BLaER1 (cell line): Measurements from ENCODE around the gene TNFRSF4.
A peak's percentile ranks its signal among the peaks of the same experiment; 100 is the strongest.
"Not testable (repeated sequence)": the region's sequence is repeated elsewhere in the genome, so short reads cannot be mapped to it uniquely, and the experiment has no call there.

Experiments used
- H3K27ac ChIP-seq: shearing (Covaris generic); formaldehyde crosslinking; 2 replicates; pipeline ENCODE4 v1.8.1; 2022
- H3K27me3 ChIP-seq: shearing (Covaris generic); formaldehyde crosslinking; 2 replicates; pipeline ENCODE4 v1.8.1; 2022
- H3K36me3 ChIP-seq: shearing (Covaris generic); formaldehyde crosslinking; 2 replicates; pipeline ENCODE4 v1.8.1; 2022
- H3K4me1 ChIP-seq: shearing (Covaris generic); formaldehyde crosslinking; 2 replicates; pipeline ENCODE4 v1.8.1; 2022
- H3K4me2 ChIP-seq: shearing (Covaris generic); formaldehyde crosslinking; 2 replicates; pipeline ENCODE4 v1.8.1; 2022
- H3K4me3 ChIP-seq: shearing (Covaris generic); formaldehyde crosslinking; 2 replicates; pipeline ENCODE4 v1.8.1; 2022
- H3K9ac ChIP-seq: shearing (Covaris generic); formaldehyde crosslinking; 2 replicates; pipeline ENCODE4 v1.8.1; 2022
- H3K9me3 ChIP-seq: shearing (Covaris generic); formaldehyde crosslinking; 2 replicates; pipeline ENCODE4 v1.8.1; 2022
- H4K20me1 ChIP-seq: shearing (Covaris generic); formaldehyde crosslinking; 2 replicates; pipeline ENCODE4 v1.8.1; 2022
- Cebpa-rat ChIP-seq: shearing (Covaris generic); IDR thresholded peaks from 2 replicates; pipeline ENCODE4 v1.8.1; 2022

TNFRSF4 gene

GRCh38 chr1:1197551-1198422 lies 16.2 kb downstream of the TNFRSF4 start:
- Histone ChIP-seq H3K4me1 (peaks cover 26% of the 10 kb centered on the region), H3K36me3 (no peaks in the 10 kb centered on the region), H3K4me2 (peak overlapping the region; percentile 14; the same call in 1 of the 2 replicates), H3K4me3 (no peak overlapping the region), H3K27me3 (peaks cover 13% of the 10 kb centered on the region; the same call in 1 of the 2 replicates), H3K9ac (no peak overlapping the region), H3K9me3 (peaks cover 26% of the 10 kb centered on the region), H3K27ac (no peak overlapping the region), H4K20me1 (no peaks in the 10 kb centered on the region)
- TF ChIP-seq Cebpa-rat: no peak

GRCh38 chr1:1197188-1197500 lies 16.8 kb downstream of the TNFRSF4 start:
- peaks cover 32% of the 10 kb centered on the region for H3K9me3 ChIP-seq

GRCh38 chr1:1196431-1197187 lies 17.3 kb downstream of the TNFRSF4 start:
- no peak overlapping the region for H3K9ac ChIP-seq
- H3K4me3 ChIP-seq: no peak overlapping the region
- H3K27ac ChIP-seq: no peak overlapping the region
- no peak for TF ChIP-seq Cebpa-rat
- peaks cover 37% of the 10 kb centered on the region for H3K9me3 ChIP-seq
- H3K4me2 ChIP-seq: no peak overlapping the region
- peaks cover 26% of the 10 kb centered on the region for H3K4me1 ChIP-seq
- no peaks in the 10 kb centered on the region for H4K20me1 ChIP-seq
- H3K27me3 ChIP-seq: peaks cover 13% of the 10 kb centered on the region; the same call in 1 of the 2 replicates
- no peaks in the 10 kb centered on the region for H3K36me3 ChIP-seq

More at GRCh38 chr1:1197188-1197500, 16.8 kb downstream of the TNFRSF4 start:
- Histone ChIP-seq H3K9ac (no peak overlapping the region), H3K27ac (no peak overlapping the region), H3K4me1 (peaks cover 26% of the 10 kb centered on the region), H3K27me3 (peaks cover 13% of the 10 kb centered on the region; the same call in 1 of the 2 replicates), H4K20me1 (no peaks in the 10 kb centered on the region), H3K4me3 (no peak overlapping the region), H3K4me2 (no peak overlapping the region), H3K36me3 (no peaks in the 10 kb centered on the region)
- TF ChIP-seq Cebpa-rat: no peak

GRCh38 chr1:1195726-1196125 lies 18.2 kb downstream of the TNFRSF4 start:
- H3K27ac ChIP-seq, H3K9ac ChIP-seq, H3K4me2 ChIP-seq, H3K4me3 ChIP-seq, H3K36me3 ChIP-seq, H3K27me3 ChIP-seq, H4K20me1 ChIP-seq: not testable (repeated sequence)
- H3K9me3 ChIP-seq: peaks cover 46% of the 10 kb centered on the region
- H3K4me1 ChIP-seq: peaks cover 23% of the 10 kb centered on the region

- no peaks in the 10 kb centered on the region for H3K27me3 ChIP-seq
- no peak overlapping the region for H3K27ac ChIP-seq
- peaks cover 13% of the 10 kb centered on the region for H3K4me1 ChIP-seq
- no peak for TF ChIP-seq Cebpa-rat
- H3K36me3 ChIP-seq: no peaks in the 10 kb centered on the region
- H3K9me3 ChIP-seq: peaks cover 49% of the 10 kb centered on the region
- no peaks in the 10 kb centered on the region for H4K20me1 ChIP-seq
- H3K4me2 ChIP-seq: no peak overlapping the region
- no peak overlapping the region for H3K9ac ChIP-seq
- no peak overlapping the region for H3K4me3 ChIP-seq
These were observed 19.2 kb downstream of the TNFRSF4 start for GRCh38 chr1:1194723-1195122.

- no peak for TF ChIP-seq Cebpa-rat
- no peak overlapping the region for H3K27ac ChIP-seq
- H3K27me3 ChIP-seq: no peaks in the 10 kb centered on the region; the same call in 1 of the 2 replicates
- H4K20me1 ChIP-seq: no peaks in the 10 kb centered on the region
- no peak overlapping the region for H3K9ac ChIP-seq
- H3K9me3 ChIP-seq: peaks cover 49% of the 10 kb centered on the region
- H3K4me3 ChIP-seq: no peak overlapping the region
- no peak overlapping the region for H3K4me2 ChIP-seq
- H3K36me3 ChIP-seq: no peaks in the 10 kb centered on the region
- no peaks in the 10 kb centered on the region for H3K4me1 ChIP-seq
These were observed 22.2 kb downstream of the TNFRSF4 start for GRCh38 chr1:1191734-1192133.

GRCh38 chr1:1189111-1189510 lies 24.8 kb downstream of the TNFRSF4 start:
- no peaks in the 10 kb centered on the region for H4K20me1 ChIP-seq
- no peak overlapping the region for H3K4me3 ChIP-seq
- H3K27ac ChIP-seq: no peak overlapping the region
- no peaks in the 10 kb centered on the region for H3K36me3 ChIP-seq
- H3K9ac ChIP-seq: no peak overlapping the region
- no peak overlapping the region for H3K4me2 ChIP-seq
- peaks cover 9% of the 10 kb centered on the region for H3K4me1 ChIP-seq
- H3K9me3 ChIP-seq: peaks cover 34% of the 10 kb centered on the region
- TF ChIP-seq Cebpa-rat: no peak
- H3K27me3 ChIP-seq: no peaks in the 10 kb centered on the region; the same call in 1 of the 2 replicates

GRCh38 chr1:1187938-1188337 lies 26.0 kb downstream of the TNFRSF4 start:
- peaks cover 6% of the 10 kb centered on the region; the same call in 1 of the 2 replicates for H3K27me3 ChIP-seq
- peaks cover 20% of the 10 kb centered on the region for H3K4me1 ChIP-seq
- H4K20me1 ChIP-seq: no peaks in the 10 kb centered on the region
- no peaks in the 10 kb centered on the region for H3K36me3 ChIP-seq
- TF ChIP-seq Cebpa-rat: no peak
- H3K27ac ChIP-seq: no peak overlapping the region
- no peak overlapping the region for H3K9ac ChIP-seq
- no peak overlapping the region for H3K4me3 ChIP-seq
- H3K9me3 ChIP-seq: peaks cover 25% of the 10 kb centered on the region
- no peak overlapping the region for H3K4me2 ChIP-seq

GRCh38 chr1:1185101-1185765 lies 28.7 kb downstream of the TNFRSF4 start:
- Histone ChIP-seq H3K9ac (no peak overlapping the region), H3K4me3 (no peak overlapping the region), H3K27ac (no peak overlapping the region), H3K4me2 (peak overlapping the region; percentile 37), H3K4me1 (peaks cover 45% of the 10 kb centered on the region), H3K27me3 (peaks cover 6% of the 10 kb centered on the region; the same call in 1 of the 2 replicates), H3K36me3 (no peaks in the 10 kb centered on the region), H4K20me1 (no peaks in the 10 kb centered on the region), H3K9me3 (no peaks in the 10 kb centered on the region)
- TF ChIP-seq Cebpa-rat: no peak
